ENCODE measurements around the gene PDE7B. TPM values are rescaled to one million over a fixed set of nuclear protein-coding genes. Genes with fewer than 3 reads are reported as not detected.

PDE7B gene
- total and polyA plus RNA-seq, 4 donors = 0.26 to 3.7 (median 1.8) TPM

DNA sequence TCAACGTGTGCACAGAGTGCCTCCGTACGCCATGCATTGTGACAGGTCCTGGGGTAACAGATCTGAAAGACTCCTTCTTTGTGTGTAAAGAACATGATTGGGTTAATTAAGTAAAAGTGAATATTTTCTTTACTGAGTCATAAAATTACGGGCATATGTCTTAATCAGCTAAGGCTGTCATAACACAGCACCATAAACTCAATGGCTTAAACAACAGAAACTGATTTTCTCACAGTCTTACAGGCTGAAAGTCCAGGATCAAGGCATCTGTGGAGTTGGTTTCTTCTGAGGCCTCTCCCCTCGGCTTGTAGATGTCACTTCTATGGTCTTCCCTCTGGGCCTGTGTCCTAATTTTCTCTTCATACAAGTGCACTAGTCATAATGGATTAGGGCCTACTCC, 221.7 kb downstream of the PDE7B start:
- 90 to 96% methylated on average over 5 of the region's 5 CpGs for WGBS, 2 donors
- H3K9me3 ChIP-seq (ENCODE audit: control insufficient read depth in 4 of 4, insufficient read depth in 3 of 4, low read length in 3 of 4) = no peaks in the 10 kb centered on the region
- no peak overlapping the region for H3K4me3 ChIP-seq
- H3K9ac ChIP-seq (ENCODE audit: insufficient read depth in 1 of 2, low read length in 2 of 2) = no peak overlapping the region
- no peak for TF ChIP-seq CTCF (IDR thresholded peaks at IDR 0.05; ENCODE audit: control extremely low read depth, extremely low read depth)
- no peaks in the 10 kb centered on the region for H3K27me3 ChIP-seq (ENCODE audit: control insufficient read depth in 3 of 3, insufficient read depth in 3 of 3, low read length in 2 of 3)
- peaks cover 0 to 21% (median 0%) of the 10 kb centered on the region in 5 donors for H3K4me1 ChIP-seq (ENCODE audit: control insufficient read depth in 5 of 5, insufficient read depth in 5 of 5, low read length in 5 of 5)
- DNase-seq (no peak), ATAC-seq (ENCODE audit: insufficient read depth, low FRiP score) (no peak)
- H3K27ac ChIP-seq (ENCODE audit: low read depth in 1 of 2, low read length in 1 of 2) = peak overlapping the region in 1 of 2 donors; percentile 62
- no peaks in the 10 kb centered on the region for H3K36me3 ChIP-seq (ENCODE audit: control insufficient read depth in 4 of 4, insufficient read depth in 4 of 4, low read length in 4 of 4)

DNA sequence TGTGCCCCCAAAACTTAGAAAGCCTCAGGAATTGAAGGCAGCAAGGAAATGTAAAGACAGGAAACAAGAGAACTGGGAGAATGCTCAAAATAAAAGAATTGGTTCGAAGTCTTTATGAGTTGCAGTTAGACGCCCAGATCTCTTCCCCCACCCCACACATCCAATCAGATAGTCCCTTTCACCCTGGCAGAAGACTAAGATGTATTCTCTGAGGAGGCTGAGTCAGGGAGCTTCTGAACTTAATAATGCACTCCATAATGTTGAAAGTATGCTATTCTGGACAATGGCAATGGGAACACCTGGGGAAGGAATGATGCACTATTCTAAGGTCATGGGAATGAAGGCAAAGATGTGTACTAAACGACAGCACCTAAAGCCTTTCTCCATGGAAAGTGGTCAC, 225.0 kb downstream of the PDE7B start:
- no peaks in the 10 kb centered on the region for H3K27me3 ChIP-seq (ENCODE audit: control insufficient read depth in 3 of 3, insufficient read depth in 3 of 3, low read length in 2 of 3)
- WGBS, 2 donors = 94 to 96% methylated on average over 3 of the region's 3 CpGs
- H3K9ac ChIP-seq (ENCODE audit: insufficient read depth in 1 of 2, low read length in 2 of 2) = no peak overlapping the region
- H3K27ac ChIP-seq (ENCODE audit: low read depth in 1 of 2, low read length in 1 of 2) = peak overlapping the region in 1 of 2 donors; percentile 23
- H3K9me3 ChIP-seq (ENCODE audit: control insufficient read depth in 4 of 4, insufficient read depth in 3 of 4, low read length in 3 of 4) = no peaks in the 10 kb centered on the region
- H3K36me3 ChIP-seq (ENCODE audit: control insufficient read depth in 4 of 4, insufficient read depth in 4 of 4, low read length in 4 of 4) = no peaks in the 10 kb centered on the region
- no peak for TF ChIP-seq CTCF (IDR thresholded peaks at IDR 0.05; ENCODE audit: control extremely low read depth, extremely low read depth)
- no peak overlapping the region for H3K4me3 ChIP-seq
- ATAC-seq (ENCODE audit: insufficient read depth, low FRiP score) (no peak), DNase-seq (no peak)
- H3K4me1 ChIP-seq (ENCODE audit: control insufficient read depth in 5 of 5, insufficient read depth in 5 of 5, low read length in 5 of 5) = peaks cover 0 to 26% (median 0%) of the 10 kb centered on the region in 5 donors

- Histone ChIP-seq H3K4me3 (no peak overlapping the region), H3K36me3 (ENCODE audit: control insufficient read depth in 4 of 4, insufficient read depth in 4 of 4, low read length in 4 of 4) (no peaks in the 10 kb centered on the region), H3K27ac (ENCODE audit: low read depth in 1 of 2, low read length in 1 of 2) (peak overlapping the region in 1 of 2 donors; percentile 88), H3K9ac (ENCODE audit: insufficient read depth in 1 of 2, low read length in 2 of 2) (no peak overlapping the region), H3K9me3 (ENCODE audit: control insufficient read depth in 4 of 4, insufficient read depth in 3 of 4, low read length in 3 of 4) (no peaks in the 10 kb centered on the region), H3K4me1 (ENCODE audit: control insufficient read depth in 5 of 5, insufficient read depth in 5 of 5, low read length in 5 of 5) (peaks cover 0 to 26% (median 2%) of the 10 kb centered on the region in 5 donors), H3K27me3 (ENCODE audit: control insufficient read depth in 3 of 3, insufficient read depth in 3 of 3, low read length in 2 of 3) (no peaks in the 10 kb centered on the region)
- DNase-seq = no peak
- WGBS, 2 donors = 86 to 88% methylated on average over 5 of the region's 5 CpGs
- TF ChIP-seq CTCF (IDR thresholded peaks at IDR 0.05; ENCODE audit: control extremely low read depth, extremely low read depth) = no peak
- ATAC-seq (ENCODE audit: insufficient read depth, low FRiP score) = no peak
Observed at GRCh38 chr6:136077834-136078576, 226.5 kb downstream of the PDE7B start.

Data from lung (tissue), 12 donors.